PFSK-1 (cell line): ENCODE results near the gene SARDH.

Source experiments
- POLR2AphosphoS5 ChIP-seq: IDR thresholded peaks from 2 replicates; pipeline ENCODE4 v1.6.1; 2012; ENCODE audit warnings: low read depth, mild to moderate bottlenecking, control low read depth, low read length, moderate library complexity
- SIN3A ChIP-seq: IDR thresholded peaks from 2 replicates; pipeline ENCODE4 v1.6.1; 2012; ENCODE audit warnings: mild to moderate bottlenecking, low read length, moderate library complexity, borderline replicate concordance; ENCODE audit not compliant: insufficient read depth
- TAF1 ChIP-seq: IDR thresholded peaks from 2 replicates; pipeline ENCODE4 v1.6.1; 2012; ENCODE audit warnings: low read length, control low read depth, borderline replicate concordance; ENCODE audit not compliant: insufficient read depth

DNA sequence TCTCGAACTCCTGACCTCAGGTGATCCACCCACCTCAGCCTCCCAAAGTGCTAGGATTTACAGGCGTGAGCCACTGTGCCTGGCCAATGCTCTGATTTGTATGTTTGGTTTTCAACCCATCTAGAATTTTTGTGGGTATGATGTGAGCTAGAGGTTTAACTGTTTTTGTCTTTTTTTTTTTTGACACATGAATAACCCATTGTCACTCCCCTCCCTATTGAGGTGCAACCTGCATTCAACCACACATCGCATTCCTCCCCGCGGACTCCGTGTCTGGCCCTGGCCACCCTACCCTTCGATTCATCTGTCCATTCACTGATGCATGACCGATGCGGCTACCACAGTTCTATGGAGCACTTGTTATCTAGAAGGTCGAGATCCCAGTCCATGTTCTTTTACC is 119.4 kb downstream of the SARDH start:
- TF ChIP-seq POLR2AphosphoS5 (no peak), TAF1 (no peak), SIN3A (no peak)
